IPS-18a (cell line): ENCODE measurements around the gene FOXE1.

Experiments
- H3K27ac ChIP-seq: one replicate; pipeline ENCODE4 v1.5.1; 2013; ENCODE audit warnings: low read length
- H3K27me3 ChIP-seq: one replicate; pipeline ENCODE4 v1.6.1; 2013; ENCODE audit warnings: mild to moderate bottlenecking, low read length; ENCODE audit not compliant: control insufficient read depth, insufficient read depth
- H3K36me3 ChIP-seq: one replicate; pipeline ENCODE4 v1.6.1; 2013; ENCODE audit warnings: low read depth, low read length; ENCODE audit not compliant: control insufficient read depth
- H3K4me1 ChIP-seq: one replicate; pipeline ENCODE4 v1.6.1; 2013; ENCODE audit warnings: low read depth, low read length; ENCODE audit not compliant: control insufficient read depth
- H3K4me3 ChIP-seq: one replicate; pipeline ENCODE4 v1.5.1; 2013; ENCODE audit warnings: low read length
- H3K9ac ChIP-seq: one replicate; pipeline ENCODE4 v1.6.1; 2013; ENCODE audit warnings: mild to moderate bottlenecking, low read length, moderate library complexity
- H3K9me3 ChIP-seq: one replicate; pipeline ENCODE4 v1.6.1; 2013; ENCODE audit warnings: low read depth, low read length; ENCODE audit not compliant: control insufficient read depth

Gene FOXE1

DNA sequence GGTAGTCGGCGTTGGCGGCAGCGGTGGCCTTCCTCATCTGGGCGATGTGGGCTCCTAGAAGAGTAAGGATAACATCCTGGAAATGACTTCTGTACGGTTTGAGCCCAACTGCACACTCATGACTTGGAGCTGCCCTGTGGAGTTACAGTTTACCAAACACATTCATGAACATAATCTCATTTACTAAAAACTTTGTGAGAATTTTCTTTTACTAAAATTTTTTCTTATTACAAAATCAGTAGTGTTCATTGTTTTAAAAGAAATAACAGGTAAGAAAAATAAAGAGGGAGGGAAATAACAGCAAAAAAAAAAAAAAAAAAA lies 5.3 kb downstream of the FOXE1 start:
- Histone ChIP-seq H3K36me3 (no peaks in the 10 kb centered on the region), H3K27me3 (peaks cover 97% of the 10 kb centered on the region), H3K27ac (no peak overlapping the region), H3K4me1 (peaks cover 8% of the 10 kb centered on the region), H3K4me3 (peak overlapping the region; percentile 4), H3K9ac (no peak overlapping the region), H3K9me3 (no peaks in the 10 kb centered on the region)

DNA sequence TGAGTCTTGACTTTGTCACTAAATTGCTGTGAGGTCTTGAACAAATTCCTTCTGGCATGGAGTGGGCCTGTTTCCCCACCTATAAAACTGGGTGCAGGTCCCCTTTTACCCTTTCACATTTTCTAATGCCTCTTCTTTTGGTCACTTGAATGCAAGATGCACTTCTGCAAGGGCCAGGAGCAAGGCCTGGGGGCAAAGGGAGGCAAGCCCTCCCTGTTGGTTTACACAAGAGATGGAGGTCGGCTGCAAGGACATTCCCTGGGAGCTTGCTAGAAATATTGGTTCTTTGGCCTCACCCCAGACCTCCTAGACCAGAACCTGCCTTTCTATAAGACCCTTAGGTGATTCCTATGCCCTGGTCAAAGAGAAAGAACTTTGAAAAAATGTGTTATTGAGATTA lies 5.8 kb downstream of the FOXE1 start:
- H3K27me3 ChIP-seq, result peaks cover 93% of the 10 kb centered on the region
- H3K27ac ChIP-seq, result no peak overlapping the region
- no peak overlapping the region for H3K4me3 ChIP-seq

DNA sequence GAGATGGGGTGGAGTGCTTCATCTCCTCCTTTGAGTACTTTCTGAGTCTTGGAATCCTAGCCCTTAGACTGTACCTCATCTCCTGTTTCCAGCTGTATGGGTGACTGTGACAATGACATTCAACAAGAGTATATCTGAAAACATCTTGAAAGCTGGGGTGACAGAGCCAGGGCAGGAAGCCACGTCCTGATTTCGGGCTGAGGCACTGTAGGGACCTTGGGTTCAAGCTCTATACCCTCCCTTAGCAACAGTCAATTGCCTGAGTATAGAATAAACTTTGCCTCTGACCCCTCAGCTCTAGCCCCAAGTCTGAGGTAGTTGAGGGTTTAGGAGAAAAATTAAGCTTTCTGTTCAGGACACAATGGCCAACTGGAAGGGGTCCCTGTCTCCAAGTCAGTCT lies 6.3 kb downstream of the FOXE1 start:
- H3K27ac ChIP-seq, result no peak overlapping the region
- H3K4me1 ChIP-seq, result peaks cover 8% of the 10 kb centered on the region
- H3K9ac ChIP-seq, result no peak overlapping the region
- H3K4me3 ChIP-seq, result no peak overlapping the region
- H3K9me3 ChIP-seq, result no peaks in the 10 kb centered on the region
- no peaks in the 10 kb centered on the region for H3K36me3 ChIP-seq
- H3K27me3 ChIP-seq, result peaks cover 87% of the 10 kb centered on the region

More for the DNA sequence above, 5.8 kb downstream of the FOXE1 start:
- Histone ChIP-seq H3K9me3 (no peaks in the 10 kb centered on the region), H3K36me3 (no peaks in the 10 kb centered on the region), H3K9ac (no peak overlapping the region), H3K4me1 (peaks cover 8% of the 10 kb centered on the region)

DNA sequence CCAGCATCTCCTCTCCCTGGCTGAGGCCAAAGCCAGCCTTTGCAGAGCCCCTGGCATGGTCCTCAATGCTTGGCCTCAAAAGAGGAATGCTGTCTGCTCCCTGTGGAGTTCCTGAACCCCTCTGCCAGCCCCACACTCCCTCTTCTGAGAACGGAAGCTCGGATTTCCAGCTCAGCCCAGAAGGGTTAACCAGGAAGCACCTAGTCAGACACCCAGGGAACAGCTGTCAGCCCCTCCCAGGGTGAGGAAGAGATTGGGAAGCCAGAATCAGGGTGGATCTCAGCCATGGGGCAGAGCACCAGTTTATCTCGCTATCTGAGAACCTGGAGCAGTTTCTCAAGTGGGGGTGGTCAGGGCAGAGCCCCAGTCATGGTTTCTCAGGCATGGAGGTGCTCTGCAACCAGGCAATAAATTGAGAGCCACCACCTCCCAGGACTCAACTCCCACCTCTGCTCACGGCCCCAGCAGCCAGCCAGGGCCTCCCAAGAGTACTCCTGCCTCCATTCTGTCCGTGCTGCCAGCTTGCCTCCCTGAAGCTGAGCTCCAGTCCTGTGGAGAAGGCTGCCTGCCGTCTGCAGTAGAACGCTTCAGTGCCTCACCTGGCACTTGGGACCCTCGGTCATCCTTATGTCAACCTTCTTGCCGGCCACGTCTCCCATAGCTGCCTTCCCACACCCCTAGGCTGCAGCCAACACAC lies 7.6 kb downstream of the FOXE1 start:
- H3K4me1 ChIP-seq, result peaks cover 1% of the 10 kb centered on the region
- H3K27ac ChIP-seq, result no peak overlapping the region
- H3K27me3 ChIP-seq, result peaks cover 75% of the 10 kb centered on the region
- H3K4me3 ChIP-seq, result no peak overlapping the region
- H3K36me3 ChIP-seq, result no peaks in the 10 kb centered on the region
- H3K9ac ChIP-seq, result no peak overlapping the region
- no peaks in the 10 kb centered on the region for H3K9me3 ChIP-seq

DNA sequence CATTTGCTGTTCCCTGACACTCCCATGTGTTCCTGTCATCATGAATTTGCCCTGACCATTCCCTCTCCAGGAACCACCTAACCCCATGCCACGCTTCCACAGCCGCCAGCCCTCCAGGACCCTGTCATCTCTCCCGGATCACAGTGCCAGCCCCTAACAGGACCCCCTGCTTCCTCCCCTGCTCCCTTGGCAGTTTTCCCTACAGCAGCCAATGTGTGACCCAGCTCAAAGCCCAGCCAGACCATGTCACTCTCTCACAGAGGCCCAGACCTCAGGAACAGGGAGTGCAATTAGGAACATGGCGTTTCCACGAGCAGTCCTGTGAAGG lies 8.1 kb downstream of the FOXE1 start:
- Histone ChIP-seq H3K4me3 (no peak overlapping the region), H3K9ac (no peak overlapping the region), H3K27me3 (peaks cover 70% of the 10 kb centered on the region), H3K36me3 (no peaks in the 10 kb centered on the region), H3K4me1 (no peaks in the 10 kb centered on the region), H3K27ac (no peak overlapping the region), H3K9me3 (peaks cover under 1% of the 10 kb centered on the region)

DNA sequence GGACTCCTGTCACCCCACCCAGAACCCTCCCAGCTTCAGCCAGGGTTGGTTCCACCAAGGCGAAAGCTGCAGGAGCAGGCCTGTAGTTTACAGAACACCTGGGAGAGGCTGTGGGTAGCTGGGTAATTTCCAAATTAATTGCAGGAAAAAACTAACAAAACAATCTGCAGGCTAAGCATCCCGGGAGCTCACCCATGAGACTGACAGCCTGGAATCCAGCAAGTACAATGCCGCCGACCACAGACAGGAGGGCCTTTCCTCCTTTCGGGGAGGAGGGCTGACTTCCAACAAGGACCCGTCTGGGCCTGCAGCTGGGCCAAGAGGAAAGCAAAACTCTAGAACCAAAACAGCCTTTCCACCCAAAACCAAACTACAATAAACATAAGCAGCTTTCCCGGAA lies 10.3 kb downstream of the FOXE1 start:
- H3K27me3 ChIP-seq, result peaks cover 48% of the 10 kb centered on the region
- H3K27ac ChIP-seq, result no peak overlapping the region
- H3K9ac ChIP-seq, result no peak overlapping the region
- H3K4me3 ChIP-seq, result no peak overlapping the region
- H3K4me1 ChIP-seq, result no peaks in the 10 kb centered on the region
- no peaks in the 10 kb centered on the region for H3K36me3 ChIP-seq
- peaks cover 6% of the 10 kb centered on the region for H3K9me3 ChIP-seq

DNA sequence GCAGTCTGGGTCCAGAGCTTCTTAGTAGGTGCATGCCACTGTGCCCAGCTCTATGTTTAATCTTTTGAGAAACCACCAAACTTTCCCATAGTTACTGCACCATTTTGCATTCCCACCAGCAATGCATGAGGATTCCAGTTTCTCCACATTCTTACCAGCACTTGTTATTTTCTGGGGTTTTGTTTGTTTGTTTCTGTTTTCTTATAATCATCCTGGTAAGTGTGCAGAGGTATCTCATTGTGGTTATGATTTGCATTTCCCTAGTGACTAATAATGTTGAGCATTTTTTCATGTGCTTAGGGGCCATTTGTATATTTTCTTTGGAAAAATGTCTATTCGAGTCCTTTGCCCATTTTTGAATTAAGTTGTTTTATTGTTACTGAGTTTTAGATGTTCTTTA lies 11.4 kb downstream of the FOXE1 start:
- H3K4me3 ChIP-seq, result no peak overlapping the region
- no peaks in the 10 kb centered on the region for H3K36me3 ChIP-seq
- peaks cover 7% of the 10 kb centered on the region for H3K4me1 ChIP-seq
- peaks cover 6% of the 10 kb centered on the region for H3K9me3 ChIP-seq
- no peak overlapping the region for H3K27ac ChIP-seq
- H3K27me3 ChIP-seq, result peaks cover 37% of the 10 kb centered on the region
- H3K9ac ChIP-seq, result no peak overlapping the region

DNA sequence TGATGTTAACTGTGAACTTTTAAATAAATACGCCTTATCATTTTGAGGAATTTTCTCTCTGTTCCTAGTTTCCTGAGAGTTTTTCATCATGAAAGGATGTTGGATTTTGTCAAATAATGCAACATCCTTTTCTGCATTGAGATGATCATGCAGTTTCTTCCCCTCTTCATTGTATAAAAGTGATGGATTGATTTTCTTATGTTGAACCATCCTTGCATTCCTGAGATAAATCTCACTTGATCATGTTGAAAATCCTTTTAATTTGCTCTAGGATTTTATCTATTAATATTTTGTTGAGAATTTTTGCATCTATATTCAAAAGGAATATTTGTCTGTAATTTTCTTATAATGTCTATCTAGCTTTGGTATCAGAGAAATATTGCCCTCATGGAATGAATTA lies 13.3 kb downstream of the FOXE1 start:
- Histone ChIP-seq H3K9ac (no peak overlapping the region), H3K4me3 (no peak overlapping the region), H3K4me1 (peaks cover 7% of the 10 kb centered on the region), H3K27me3 (peaks cover 18% of the 10 kb centered on the region), H3K9me3 (peaks cover 6% of the 10 kb centered on the region), H3K27ac (no peak overlapping the region), H3K36me3 (no peaks in the 10 kb centered on the region)

DNA sequence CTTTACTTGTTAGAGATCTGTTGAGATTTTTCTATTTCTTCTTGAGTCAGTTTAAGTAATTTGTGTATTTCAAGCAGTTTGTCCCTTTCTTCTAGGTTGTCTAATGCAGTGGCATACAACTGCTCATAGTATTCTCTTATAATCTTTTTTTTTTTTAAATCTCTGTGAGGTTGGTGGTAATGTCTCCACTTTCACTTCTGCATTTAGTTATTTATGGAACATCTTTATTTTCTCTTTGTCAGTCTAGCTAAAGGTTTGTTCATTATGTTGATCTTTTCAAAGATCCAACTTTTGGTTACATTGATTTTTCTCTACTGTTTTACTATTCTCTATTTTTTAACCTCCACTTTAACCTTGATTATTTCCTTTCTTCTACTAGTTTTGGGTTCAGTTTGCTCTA lies 13.8 kb downstream of the FOXE1 start:
- Histone ChIP-seq H3K27me3 (peaks cover 12% of the 10 kb centered on the region), H3K4me3 (no peak overlapping the region), H3K27ac (no peak overlapping the region)

DNA sequence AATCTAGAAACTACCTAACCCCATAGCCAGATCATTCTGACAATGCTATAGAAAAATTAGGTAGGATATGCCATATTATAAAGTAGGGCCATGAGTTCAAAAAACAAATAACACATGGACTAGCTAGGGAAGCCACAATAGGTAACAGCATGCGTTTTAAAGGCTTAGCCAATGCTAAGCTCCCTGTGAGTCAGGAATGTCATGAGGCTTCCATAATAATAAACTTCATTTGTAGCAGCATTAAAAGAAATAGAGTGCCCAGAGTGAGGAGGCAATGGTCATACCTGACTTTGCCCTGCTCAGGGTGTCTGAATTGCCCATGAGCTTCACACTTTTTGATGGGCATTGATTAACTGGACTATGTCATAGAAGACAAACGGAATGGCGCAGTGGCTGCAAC lies 15.8 kb downstream of the FOXE1 start:
- H3K9ac ChIP-seq, result no peak overlapping the region

More for the DNA sequence above, 13.8 kb downstream of the FOXE1 start:
- H3K9ac ChIP-seq, result no peak overlapping the region
- peaks cover 7% of the 10 kb centered on the region for H3K4me1 ChIP-seq
- H3K9me3 ChIP-seq, result peaks cover 6% of the 10 kb centered on the region
- no peaks in the 10 kb centered on the region for H3K36me3 ChIP-seq

DNA sequence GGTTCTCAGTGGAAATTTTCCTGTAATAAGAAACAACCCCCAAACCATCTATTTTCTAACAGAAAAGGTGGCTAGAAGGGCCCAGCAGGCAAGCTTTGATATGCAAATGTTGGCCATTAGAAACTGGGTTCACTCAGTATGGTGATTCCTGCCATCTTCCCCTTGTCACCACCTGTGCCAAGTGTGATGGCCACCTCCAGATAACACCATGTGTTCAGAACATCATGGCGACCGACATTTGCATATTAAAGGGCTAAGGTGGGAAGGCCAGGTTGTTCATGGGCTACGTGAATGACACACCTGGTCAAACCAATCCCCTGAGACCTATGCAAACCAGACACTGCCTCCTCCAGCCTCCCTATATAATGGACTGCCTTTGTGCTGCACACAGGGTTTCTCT lies 20.4 kb downstream of the FOXE1 start:
- Histone ChIP-seq H3K4me3 (no peak overlapping the region), H3K9ac (no peak overlapping the region), H3K4me1 (peaks cover 7% of the 10 kb centered on the region), H3K36me3 (no peaks in the 10 kb centered on the region), H3K27ac (no peak overlapping the region), H3K9me3 (no peaks in the 10 kb centered on the region), H3K27me3 (no peaks in the 10 kb centered on the region)

More for the DNA sequence above, 15.8 kb downstream of the FOXE1 start:
- Histone ChIP-seq H3K4me1 (peaks cover 7% of the 10 kb centered on the region), H3K27me3 (no peaks in the 10 kb centered on the region), H3K4me3 (no peak overlapping the region), H3K9me3 (peaks cover 6% of the 10 kb centered on the region), H3K36me3 (no peaks in the 10 kb centered on the region), H3K27ac (no peak overlapping the region)

DNA sequence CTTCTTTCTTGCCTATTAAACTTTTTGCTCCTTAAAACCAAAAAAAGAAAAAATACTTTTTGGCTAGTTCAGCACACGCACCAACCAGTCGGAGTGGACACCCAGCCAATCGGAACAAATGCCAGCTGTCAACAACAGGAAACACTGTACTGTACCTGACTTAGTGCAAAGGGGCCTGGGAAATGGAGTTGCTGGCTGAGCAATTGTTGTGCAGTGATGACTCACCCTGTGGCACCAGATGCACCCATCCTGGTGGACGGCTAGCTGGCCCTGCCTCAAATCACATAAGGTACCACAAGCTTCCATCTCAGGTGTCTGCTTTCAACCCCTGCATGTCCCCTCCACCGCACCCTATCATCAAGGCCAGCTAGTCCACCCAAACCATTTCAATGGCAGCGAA lies 20.9 kb downstream of the FOXE1 start:
- Histone ChIP-seq H3K4me3 (no peak overlapping the region), H3K36me3 (no peaks in the 10 kb centered on the region), H3K27me3 (no peaks in the 10 kb centered on the region), H3K4me1 (peaks cover 4% of the 10 kb centered on the region), H3K9ac (no peak overlapping the region), H3K9me3 (no peaks in the 10 kb centered on the region), H3K27ac (no peak overlapping the region)
